Measurements from ENCODE around the gene JADE3. TPM values are rescaled to one million over a fixed set of nuclear protein-coding genes. Genes with fewer than 3 reads are reported as not detected.

The JADE3 gene
- total and polyA plus RNA-seq, 11 donors, result 1.4 to 11.2 (median 5.9) TPM

- ATAC-seq, result no peak
- peaks cover 0 to 10% (median 0%) of the 10 kb centered on the region in 12 donors for H3K4me1 ChIP-seq
- no peak overlapping the region for H3K27ac ChIP-seq
- TF ChIP-seq POLR2A (IDR thresholded peaks at IDR 0.05), result no peak
- TF ChIP-seq, protein P1, sequence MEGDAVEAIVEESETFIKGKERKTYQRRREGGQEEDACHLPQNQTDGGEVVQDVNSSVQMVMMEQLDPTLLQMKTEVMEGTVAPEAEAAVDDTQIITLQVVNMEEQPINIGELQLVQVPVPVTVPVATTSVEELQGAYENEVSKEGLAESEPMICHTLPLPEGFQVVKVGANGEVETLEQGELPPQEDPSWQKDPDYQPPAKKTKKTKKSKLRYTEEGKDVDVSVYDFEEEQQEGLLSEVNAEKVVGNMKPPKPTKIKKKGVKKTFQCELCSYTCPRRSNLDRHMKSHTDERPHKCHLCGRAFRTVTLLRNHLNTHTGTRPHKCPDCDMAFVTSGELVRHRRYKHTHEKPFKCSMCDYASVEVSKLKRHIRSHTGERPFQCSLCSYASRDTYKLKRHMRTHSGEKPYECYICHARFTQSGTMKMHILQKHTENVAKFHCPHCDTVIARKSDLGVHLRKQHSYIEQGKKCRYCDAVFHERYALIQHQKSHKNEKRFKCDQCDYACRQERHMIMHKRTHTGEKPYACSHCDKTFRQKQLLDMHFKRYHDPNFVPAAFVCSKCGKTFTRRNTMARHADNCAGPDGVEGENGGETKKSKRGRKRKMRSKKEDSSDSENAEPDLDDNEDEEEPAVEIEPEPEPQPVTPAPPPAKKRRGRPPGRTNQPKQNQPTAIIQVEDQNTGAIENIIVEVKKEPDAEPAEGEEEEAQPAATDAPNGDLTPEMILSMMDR (IDR thresholded peaks at IDR 0.05), result no peak
- no peak for DNase-seq
- no peak overlapping the region for H3K4me3 ChIP-seq
- H3K36me3 ChIP-seq, result no peaks in the 10 kb centered on the region
- intact Hi-C loops (cut with DNase I), result loop anchor here in 1 of 10 donors (5.0 kb wide), 1 partner anchor 45 kb away; no protein-coding TSS in a partner anchor
- H3K9me3 ChIP-seq, result peaks cover 0 to 25% (median 0%) of the 10 kb centered on the region in 12 donors
- peaks cover 0 to 5% (median 0%) of the 10 kb centered on the region in 9 donors for H3K27me3 ChIP-seq
- 59 to 100% (median 84%) methylated on average over 1 of the region's 1 CpG for WGBS, 4 donors
Measured at GRCh38 chrX:46917622-46918021, 5.4 kb downstream of the JADE3 start.

- Histone ChIP-seq H3K27ac (no peak overlapping the region), H3K4me1 (peaks cover 0 to 10% (median 0%) of the 10 kb centered on the region in 12 donors), H3K36me3 (no peaks in the 10 kb centered on the region), H3K27me3 (peaks cover 0 to 6% (median 0%) of the 10 kb centered on the region in 9 donors), H3K9me3 (peaks cover 0 to 25% (median 0%) of the 10 kb centered on the region in 12 donors), H3K4me3 (no peak overlapping the region)
- ATAC-seq (no peak), DNase-seq (no peak)
- 82 to 96% (median 94%) methylated on average over 1 of the region's 1 CpG for WGBS, 4 donors
- intact Hi-C loops (cut with DNase I), result loop anchor here in 1 of 10 donors (5.0 kb wide), 1 partner anchor 44 kb away; no protein-coding TSS in a partner anchor
- no peak for TF ChIP-seq POLR2A (IDR thresholded peaks at IDR 0.05)
- TF ChIP-seq, protein P1 (IDR thresholded peaks at IDR 0.05), result no peak
Measured at GRCh38 chrX:46918434-46918833, 6.2 kb downstream of the JADE3 start.

DNA sequence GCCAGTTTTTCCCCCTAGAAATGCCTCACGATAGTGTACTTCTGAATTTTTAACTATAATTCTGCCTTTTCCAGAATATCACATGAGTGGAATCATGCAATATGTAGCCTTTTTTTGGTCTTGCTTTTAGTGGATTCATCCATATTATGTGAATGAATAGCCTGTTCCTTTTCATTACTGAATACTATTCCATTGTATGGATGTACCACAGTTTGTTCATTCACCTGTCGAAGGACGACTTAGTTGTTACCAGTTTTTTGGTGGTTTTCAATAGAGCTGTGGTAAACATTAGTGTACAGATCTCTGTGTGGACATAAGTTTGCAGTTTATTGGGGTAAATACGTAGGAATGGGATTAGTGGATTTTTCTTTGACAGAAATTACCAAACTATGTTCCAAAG, 8.0 kb downstream of the JADE3 start:
- Histone ChIP-seq H3K27me3 (peaks cover 0 to 20% (median 0%) of the 10 kb centered on the region in 9 donors), H3K4me3 (no peak overlapping the region), H3K9me3 (peaks cover 0 to 25% (median 0%) of the 10 kb centered on the region in 12 donors), H3K4me1 (no peaks in the 10 kb centered on the region), H3K36me3 (no peaks in the 10 kb centered on the region), H3K27ac (no peak overlapping the region)
- DNase-seq, result no peak
- intact Hi-C loops (cut with DNase I), result loop anchor here in 1 of 10 donors (5.0 kb wide), 1 partner anchor 37 kb away; no protein-coding TSS in a partner anchor
- no peak for ATAC-seq
- 57 to 74% (median 68%) methylated on average over 4 of the region's 4 CpGs for WGBS, 4 donors
- no peak for TF ChIP-seq POLR2A (IDR thresholded peaks at IDR 0.05)
- TF ChIP-seq, protein P1 (IDR thresholded peaks at IDR 0.05), result no peak

GRCh38 chrX:46922611-46923010, 10.4 kb downstream of the JADE3 start:
- 62 to 98% (median 94%) methylated on average over 1 of the region's 1 CpG for WGBS, 4 donors
- ATAC-seq (no peak), DNase-seq (no peak)
- TF ChIP-seq, protein P1 (IDR thresholded peaks at IDR 0.05), result no peak
- no peak for TF ChIP-seq POLR2A (IDR thresholded peaks at IDR 0.05)
- Histone ChIP-seq H3K4me3 (no peak overlapping the region), H3K27me3 (peaks cover 0 to 25% (median 0%) of the 10 kb centered on the region in 9 donors), H3K4me1 (no peaks in the 10 kb centered on the region), H3K27ac (no peak overlapping the region), H3K36me3 (no peaks in the 10 kb centered on the region), H3K9me3 (peaks cover 0 to 25% (median 0%) of the 10 kb centered on the region in 12 donors)
- intact Hi-C loops (cut with DNase I), result loop anchor here in 1 of 10 donors (5.0 kb wide), 1 partner anchor 35 kb away; no protein-coding TSS in a partner anchor

All from heart left ventricle (tissue), 16 donors.